Activated T-cell treated with anti-CD3 and anti-CD28 coated beads for 48 hours (primary cell): ENCODE data around the gene ATL3.
"Not testable (repeated sequence)": the region's sequence is repeated elsewhere in the genome, so short reads cannot be mapped to it uniquely, and the experiment has no call there.

Experiments used
- DNase-seq: peaks from one replicate; pipeline ENCODE4 v3.0.0-alpha.2; 2020; ENCODE audit warnings: low read depth

Gene ATL3

GRCh38 chr11:63619967-63620366 lies 51.2 kb downstream of the ATL3 start:
- DNase-seq: no peak

- not testable (repeated sequence) for DNase-seq
These were observed 53.5 kb downstream of the ATL3 start for GRCh38 chr11:63617686-63618085.

- no peak for DNase-seq
These were observed 54.2 kb downstream of the ATL3 start for GRCh38 chr11:63616953-63617352.

- DNase-seq: peak; percentile 31
These were observed 57.0 kb downstream of the ATL3 start, which contains the start of gene PLAAT3 for GRCh38 chr11:63614136-63614671. PLAAT3 (minus strand) TSS chr11:63614433; CDS start chr11:63614014, 419 bp downstream.

GRCh38 chr11:63613517-63614135 lies 57.5 kb downstream of the ATL3 start:
- no peak for DNase-seq

- DNase-seq: no peak
These were observed 59.0 kb downstream of the ATL3 start for GRCh38 chr11:63612181-63612580.

GRCh38 chr11:63611395-63611747 lies 59.8 kb downstream of the ATL3 start:
- DNase-seq: no peak

GRCh38 chr11:63610604-63611394 lies 60.4 kb downstream of the ATL3 start:
- DNase-seq: no peak

- no peak for DNase-seq
These were observed 61.1 kb downstream of the ATL3 start for GRCh38 chr11:63609971-63610580.

GRCh38 chr11:63609536-63609935 lies 61.6 kb downstream of the ATL3 start:
- no peak for DNase-seq

- DNase-seq: no peak
These were observed 62.5 kb downstream of the ATL3 start for GRCh38 chr11:63608353-63609345.

GRCh38 chr11:63603180-63603518 lies 68.0 kb downstream of the ATL3 start:
- DNase-seq: no peak

GRCh38 chr11:63602290-63603179 lies 68.6 kb downstream of the ATL3 start:
- DNase-seq: not testable (repeated sequence)

GRCh38 chr11:63599211-63600122 lies 71.7 kb downstream of the ATL3 start:
- DNase-seq: no peak

GRCh38 chr11:63598556-63598955 lies 72.6 kb downstream of the ATL3 start:
- DNase-seq: no peak

- no peak for DNase-seq
These were observed 75.9 kb downstream of the ATL3 start for GRCh38 chr11:63595296-63595695.

- no peak for DNase-seq
These were observed 78.2 kb downstream of the ATL3 start for GRCh38 chr11:63592975-63593395.

GRCh38 chr11:63590024-63590788 lies 81.0 kb downstream of the ATL3 start:
- no peak for DNase-seq

- no peak for DNase-seq
These were observed 82.2 kb downstream of the ATL3 start for GRCh38 chr11:63589000-63589399.
